ENCODE data around the gene EPB41L4A.
A peak's percentile ranks its signal among the peaks of the same experiment; 100 is the strongest.
"Not testable (repeated sequence)": the region's sequence is repeated elsewhere in the genome, so short reads cannot be mapped to it uniquely, and the experiment has no call there.

The EPB41L4A gene

DNA sequence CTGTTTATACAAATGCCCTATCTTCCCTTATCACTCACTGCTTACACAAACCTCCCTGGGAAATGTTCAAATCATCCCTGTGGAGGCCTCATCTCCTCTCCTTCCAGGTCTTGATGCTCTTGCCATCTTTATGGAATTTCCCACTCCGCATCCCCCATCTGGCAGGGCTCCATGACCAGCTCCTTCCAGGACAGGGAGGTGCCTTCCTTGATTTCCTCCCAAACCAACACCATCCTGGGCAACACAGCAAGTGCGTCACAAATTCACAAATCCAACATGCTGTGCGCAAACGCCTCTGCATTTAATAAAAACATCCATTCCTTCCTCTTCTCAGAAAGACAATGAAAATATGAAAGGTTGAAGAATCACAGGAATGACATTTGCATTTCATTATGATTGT, 51.7 kb downstream of the EPB41L4A start:
- no peak for TF ChIP-seq ZFX (IDR thresholded peaks at IDR 0.05)
- TF ChIP-seq, protein P1, sequence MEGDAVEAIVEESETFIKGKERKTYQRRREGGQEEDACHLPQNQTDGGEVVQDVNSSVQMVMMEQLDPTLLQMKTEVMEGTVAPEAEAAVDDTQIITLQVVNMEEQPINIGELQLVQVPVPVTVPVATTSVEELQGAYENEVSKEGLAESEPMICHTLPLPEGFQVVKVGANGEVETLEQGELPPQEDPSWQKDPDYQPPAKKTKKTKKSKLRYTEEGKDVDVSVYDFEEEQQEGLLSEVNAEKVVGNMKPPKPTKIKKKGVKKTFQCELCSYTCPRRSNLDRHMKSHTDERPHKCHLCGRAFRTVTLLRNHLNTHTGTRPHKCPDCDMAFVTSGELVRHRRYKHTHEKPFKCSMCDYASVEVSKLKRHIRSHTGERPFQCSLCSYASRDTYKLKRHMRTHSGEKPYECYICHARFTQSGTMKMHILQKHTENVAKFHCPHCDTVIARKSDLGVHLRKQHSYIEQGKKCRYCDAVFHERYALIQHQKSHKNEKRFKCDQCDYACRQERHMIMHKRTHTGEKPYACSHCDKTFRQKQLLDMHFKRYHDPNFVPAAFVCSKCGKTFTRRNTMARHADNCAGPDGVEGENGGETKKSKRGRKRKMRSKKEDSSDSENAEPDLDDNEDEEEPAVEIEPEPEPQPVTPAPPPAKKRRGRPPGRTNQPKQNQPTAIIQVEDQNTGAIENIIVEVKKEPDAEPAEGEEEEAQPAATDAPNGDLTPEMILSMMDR (conservative IDR thresholded peaks at IDR 0.05): peak; percentile 48
- H3K27ac ChIP-seq: no peak overlapping the region

DNA sequence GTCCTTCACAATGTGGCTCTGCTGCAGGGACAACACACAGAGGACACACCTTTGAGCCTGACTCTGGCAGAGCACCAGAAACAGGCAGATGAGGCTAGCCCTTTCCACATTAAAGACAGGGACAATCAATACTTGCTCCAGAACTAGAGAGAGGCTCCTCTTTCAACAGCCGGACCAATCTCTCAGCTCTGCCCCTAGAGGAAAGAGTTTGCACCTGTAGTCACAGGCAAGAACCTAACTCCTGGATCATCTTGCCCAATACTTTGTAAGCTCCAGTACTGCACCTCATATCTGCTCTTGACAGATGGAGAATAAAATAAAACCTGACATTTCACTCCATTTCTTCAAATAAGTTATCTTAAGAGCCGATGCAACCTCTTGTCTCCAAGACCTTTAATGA, 52.1 kb downstream of the EPB41L4A start:
- TF ChIP-seq ZFX (IDR thresholded peaks at IDR 0.05): no peak
- TF ChIP-seq, protein P1 (conservative IDR thresholded peaks at IDR 0.05): peak; percentile 79

DNA sequence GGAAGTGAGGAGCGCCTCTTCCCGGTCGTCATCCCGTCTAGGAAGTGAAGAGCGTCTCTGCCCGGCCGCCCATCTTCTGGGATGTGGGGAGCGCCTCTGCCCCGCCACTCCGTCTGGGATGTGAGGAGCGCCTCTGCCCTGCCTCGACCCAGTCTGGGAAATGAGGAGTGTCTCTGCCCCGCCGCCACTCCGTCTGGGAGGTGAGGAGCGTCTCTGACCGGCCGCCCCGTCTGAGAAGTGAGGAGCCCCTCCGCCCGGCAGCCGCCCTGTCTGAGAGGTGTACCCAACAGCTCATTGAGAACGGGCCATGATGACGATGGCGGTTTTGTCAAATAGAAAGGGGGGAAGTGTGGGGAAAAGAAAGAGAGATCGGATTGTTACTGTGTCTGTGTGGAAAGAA, 58.3 kb downstream of the EPB41L4A start:
- not testable (repeated sequence) for H3K27ac ChIP-seq

More for the DNA sequence above, 52.1 kb downstream of the EPB41L4A start:
- no peak overlapping the region for H3K27ac ChIP-seq

DNA sequence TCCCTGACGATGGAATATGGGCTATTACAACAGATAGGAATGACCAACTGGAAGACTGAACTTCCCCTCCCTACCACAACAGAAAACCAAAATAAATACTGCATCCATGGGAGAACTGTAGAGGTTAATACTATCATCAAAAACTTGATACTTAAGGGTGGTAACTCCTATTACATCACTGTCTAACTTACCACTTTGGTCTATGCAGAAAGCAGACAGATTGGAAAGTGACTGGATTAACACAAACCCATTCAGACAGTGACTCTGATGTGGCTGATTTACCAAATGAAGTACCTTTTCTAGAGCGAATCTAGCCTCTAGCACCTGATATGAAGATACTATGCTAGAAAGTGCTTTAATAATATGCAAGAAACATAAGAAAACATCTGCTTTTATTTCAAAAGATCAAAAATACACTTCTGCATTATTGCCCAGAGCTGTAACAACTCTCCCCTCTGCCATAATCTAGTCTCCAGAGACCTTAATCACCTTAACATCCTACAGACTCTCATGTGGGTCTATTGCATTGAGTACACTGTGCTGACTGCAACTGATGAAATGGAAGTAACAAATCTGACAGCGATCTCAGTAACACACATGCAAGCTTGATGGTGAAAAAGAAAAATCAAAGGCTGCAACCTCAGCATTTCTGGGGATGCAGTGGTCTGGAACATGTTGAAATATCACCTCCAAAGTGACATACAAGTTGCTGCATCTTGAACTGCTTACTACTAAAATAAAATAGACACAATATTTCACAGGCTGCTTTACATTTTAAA, 62.7 kb downstream of the EPB41L4A start:
- TF ChIP-seq ZFX (IDR thresholded peaks at IDR 0.05): no peak
- TF ChIP-seq, protein P1 (conservative IDR thresholded peaks at IDR 0.05): no peak
- no peak overlapping the region for H3K27ac ChIP-seq

DNA sequence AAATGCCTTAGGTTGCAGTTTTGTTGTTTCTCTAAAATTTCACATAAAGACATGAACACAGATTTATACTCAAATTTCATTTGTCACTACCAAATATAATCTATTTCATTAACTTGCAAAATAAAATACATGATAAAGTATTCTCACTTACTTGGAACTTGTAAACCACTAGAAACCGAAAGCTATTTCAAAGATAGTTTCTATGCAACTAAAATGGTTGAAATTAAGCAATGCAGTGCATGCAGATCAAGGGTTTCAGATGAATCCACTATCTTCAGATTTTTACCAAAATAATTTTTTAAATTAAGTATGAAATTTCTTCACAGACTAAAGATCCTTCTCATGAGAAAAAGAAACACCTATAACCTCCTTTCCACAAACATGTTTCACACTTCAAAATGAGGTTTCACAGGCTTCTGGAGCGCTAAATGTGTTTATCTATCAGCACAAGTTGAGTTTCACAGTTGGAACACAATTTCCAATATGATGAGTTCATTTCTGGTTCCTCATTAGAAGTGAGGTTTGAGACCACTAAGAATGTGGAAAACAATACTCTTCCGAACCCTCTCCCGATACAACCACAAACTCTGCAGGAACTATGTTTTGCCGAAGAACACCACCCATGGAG, 63.9 kb downstream of the EPB41L4A start:
- no peak for TF ChIP-seq ZFX (IDR thresholded peaks at IDR 0.05)
- TF ChIP-seq, protein P1 (conservative IDR thresholded peaks at IDR 0.05): no peak
- no peak overlapping the region for H3K27ac ChIP-seq

DNA sequence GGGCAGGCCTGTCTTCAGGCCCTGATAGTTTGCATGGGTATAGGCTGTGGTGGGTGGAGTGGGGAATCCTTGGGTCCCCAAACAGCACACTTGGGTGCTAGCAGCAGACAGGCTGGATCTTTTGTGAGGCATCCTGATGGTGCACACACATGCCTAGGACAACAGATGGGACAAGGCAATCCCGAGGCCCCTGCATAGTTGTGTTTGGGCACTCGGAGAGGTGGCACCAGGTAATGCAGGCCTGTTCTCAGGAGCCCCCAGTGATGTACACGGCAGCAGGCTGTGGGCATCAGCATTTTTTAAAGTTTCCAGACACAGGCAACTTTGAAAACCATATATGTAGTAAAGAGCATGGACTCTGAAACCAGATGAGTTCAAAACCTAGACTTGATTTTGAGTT, 65.4 kb downstream of the EPB41L4A start:
- H3K27ac ChIP-seq: no peak overlapping the region
- TF ChIP-seq, protein P1 (conservative IDR thresholded peaks at IDR 0.05): no peak
- no peak for TF ChIP-seq ZFX (IDR thresholded peaks at IDR 0.05)

DNA sequence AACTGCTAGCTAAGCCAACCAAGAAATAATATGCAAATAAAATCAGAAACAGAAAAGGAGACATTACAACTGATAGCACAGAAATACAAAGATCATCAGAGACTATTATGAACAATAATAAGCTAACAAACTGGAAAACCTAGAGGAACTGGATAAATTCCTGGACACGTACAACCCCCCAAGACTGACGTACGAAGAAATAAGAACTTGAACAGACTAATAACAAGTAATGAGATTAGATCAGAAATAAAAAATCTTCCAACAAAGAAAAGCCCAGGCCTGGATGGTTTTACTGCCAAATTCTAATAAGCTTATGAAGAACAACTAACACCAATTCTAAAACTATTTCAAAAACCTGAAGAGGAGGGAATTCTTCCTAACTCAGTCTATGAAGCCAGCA, 67.9 kb downstream of the EPB41L4A start:
- H3K27ac ChIP-seq: no peak overlapping the region
- TF ChIP-seq, protein P1 (conservative IDR thresholded peaks at IDR 0.05): no peak
- no peak for TF ChIP-seq ZFX (IDR thresholded peaks at IDR 0.05)

Data from C4-2B (cell line).